ENCODE data around the gene FMN2.
"Not testable (repeated sequence)": the region's sequence is repeated elsewhere in the genome, so short reads cannot be mapped to it uniquely, and the experiment has no call there.

Gene FMN2

GRCh38 chr1:240405751-240406150 is 314.1 kb downstream of the FMN2 start:
- DNase-seq (ENCODE audit: insufficient read length, low spot score) (no peak), FAIRE-seq (peak; percentile 63)
- TF ChIP-seq, protein P1, sequence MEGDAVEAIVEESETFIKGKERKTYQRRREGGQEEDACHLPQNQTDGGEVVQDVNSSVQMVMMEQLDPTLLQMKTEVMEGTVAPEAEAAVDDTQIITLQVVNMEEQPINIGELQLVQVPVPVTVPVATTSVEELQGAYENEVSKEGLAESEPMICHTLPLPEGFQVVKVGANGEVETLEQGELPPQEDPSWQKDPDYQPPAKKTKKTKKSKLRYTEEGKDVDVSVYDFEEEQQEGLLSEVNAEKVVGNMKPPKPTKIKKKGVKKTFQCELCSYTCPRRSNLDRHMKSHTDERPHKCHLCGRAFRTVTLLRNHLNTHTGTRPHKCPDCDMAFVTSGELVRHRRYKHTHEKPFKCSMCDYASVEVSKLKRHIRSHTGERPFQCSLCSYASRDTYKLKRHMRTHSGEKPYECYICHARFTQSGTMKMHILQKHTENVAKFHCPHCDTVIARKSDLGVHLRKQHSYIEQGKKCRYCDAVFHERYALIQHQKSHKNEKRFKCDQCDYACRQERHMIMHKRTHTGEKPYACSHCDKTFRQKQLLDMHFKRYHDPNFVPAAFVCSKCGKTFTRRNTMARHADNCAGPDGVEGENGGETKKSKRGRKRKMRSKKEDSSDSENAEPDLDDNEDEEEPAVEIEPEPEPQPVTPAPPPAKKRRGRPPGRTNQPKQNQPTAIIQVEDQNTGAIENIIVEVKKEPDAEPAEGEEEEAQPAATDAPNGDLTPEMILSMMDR (IDR thresholded peaks at IDR 0.05; ENCODE audit: insufficient read depth, missing control alignments) = no peak

DNA sequence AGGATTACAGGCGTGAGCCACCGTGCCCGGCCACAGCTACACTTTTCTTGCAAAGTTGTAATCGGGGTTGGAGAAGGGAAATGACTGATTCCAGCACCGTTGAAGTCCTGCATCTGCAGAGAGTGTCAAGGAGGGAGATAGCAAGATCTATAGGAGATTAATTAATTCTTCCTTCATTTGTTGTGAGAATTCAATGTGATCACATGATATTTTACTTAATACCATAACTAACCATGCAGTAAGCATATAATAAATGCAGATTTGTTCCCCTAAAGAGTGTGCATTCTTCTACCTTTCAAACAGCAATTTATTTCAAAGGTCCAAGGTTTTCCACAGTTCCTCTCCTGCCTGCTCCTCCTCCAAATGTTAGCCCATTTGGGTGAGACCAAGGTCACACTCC is 315.7 kb downstream of the FMN2 start:
- TF ChIP-seq, protein P1 (IDR thresholded peaks at IDR 0.05; ENCODE audit: insufficient read depth, missing control alignments) = no peak
- FAIRE-seq (peak; percentile 87), DNase-seq (ENCODE audit: insufficient read length, low spot score) (no peak)

DNA sequence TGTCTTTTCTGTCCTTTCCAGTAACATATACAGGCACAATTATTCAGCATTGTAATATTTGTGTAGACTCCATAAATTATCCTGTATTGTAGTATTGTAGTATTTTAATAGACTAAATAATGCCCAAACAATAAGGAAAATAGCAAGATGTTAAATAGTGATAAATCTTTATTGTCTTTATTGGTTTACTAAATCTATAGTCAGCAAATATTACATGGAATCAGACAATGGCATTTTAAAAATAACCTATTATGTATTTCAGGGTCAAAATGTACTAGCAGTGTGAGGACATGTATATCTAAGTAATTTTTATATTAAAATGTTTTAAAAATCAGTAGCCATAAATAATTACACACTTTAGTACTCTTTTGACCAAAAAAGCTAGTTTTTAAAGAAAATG is 317.9 kb downstream of the FMN2 start:
- DNase-seq (ENCODE audit: insufficient read length, low spot score) = no peak
- TF ChIP-seq, protein P1 (IDR thresholded peaks at IDR 0.05; ENCODE audit: insufficient read depth, missing control alignments) = no peak
- FAIRE-seq = peak; percentile 74

DNA sequence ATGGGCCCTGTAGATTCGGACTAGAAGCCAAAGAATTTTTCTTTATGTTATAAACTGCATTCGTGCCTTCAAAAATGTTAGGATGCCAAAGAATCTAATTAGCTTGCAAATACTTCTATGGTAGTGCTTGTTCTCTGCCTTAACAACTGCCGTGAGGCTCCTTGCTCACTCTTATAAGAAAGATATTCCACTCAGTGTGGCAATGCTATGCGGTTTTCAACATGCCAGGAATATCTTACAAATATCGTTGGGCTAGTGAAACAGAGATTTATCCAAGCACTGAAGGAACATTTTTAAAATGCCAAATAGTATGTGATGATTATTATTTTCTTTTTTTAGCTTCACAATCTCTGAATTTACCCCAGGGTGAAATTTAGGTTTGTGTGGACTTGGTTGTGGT is 322.0 kb downstream of the FMN2 start:
- TF ChIP-seq, protein P1 (IDR thresholded peaks at IDR 0.05; ENCODE audit: insufficient read depth, missing control alignments) = no peak
- DNase-seq (ENCODE audit: insufficient read length, low spot score) (no peak), FAIRE-seq (peak; percentile 11)

- no peak for FAIRE-seq
- TF ChIP-seq, protein P1 (IDR thresholded peaks at IDR 0.05; ENCODE audit: insufficient read depth, missing control alignments) = no peak
- DNase-seq (ENCODE audit: insufficient read length, low spot score) = no peak
Observed at GRCh38 chr1:240414237-240414636, 322.6 kb downstream of the FMN2 start.

DNA sequence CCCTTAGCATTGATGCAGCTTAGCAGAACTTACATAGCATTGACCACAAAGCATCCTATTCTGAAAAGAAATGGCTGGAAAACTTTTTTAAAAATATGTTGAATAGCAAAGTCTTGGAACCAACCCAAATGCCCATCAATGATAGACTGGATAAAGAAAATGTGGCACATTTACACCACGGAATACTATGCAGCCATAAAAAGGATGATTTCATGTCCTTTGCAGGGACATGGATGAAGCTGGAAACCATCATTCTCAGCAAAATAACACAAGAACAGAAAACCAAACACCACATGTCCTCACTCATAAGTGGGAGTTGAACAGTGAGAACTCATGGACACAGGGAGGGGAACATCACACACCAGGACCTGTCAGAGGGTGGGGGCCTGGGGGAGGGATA is 323.3 kb downstream of the FMN2 start:
- DNase-seq (ENCODE audit: insufficient read length, low spot score); FAIRE-seq: not testable (repeated sequence)

DNA sequence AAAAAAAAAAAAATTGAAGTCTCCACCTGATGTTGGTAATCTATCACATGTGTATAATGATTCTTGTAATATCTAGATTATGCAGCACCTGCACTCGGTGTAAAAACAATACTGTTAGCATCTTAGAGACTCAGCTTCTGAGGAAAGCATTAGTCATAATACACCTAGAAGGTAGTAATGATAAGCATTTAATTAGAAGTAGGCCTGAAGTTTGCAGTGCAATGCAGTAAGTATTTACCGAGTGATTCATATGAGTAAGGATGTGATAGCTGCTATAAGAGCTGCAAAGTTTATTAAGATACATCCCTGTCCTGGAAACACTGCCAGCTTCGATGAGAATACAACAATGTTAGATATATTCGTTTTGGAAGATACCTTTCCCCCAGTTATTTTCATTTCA is 323.8 kb downstream of the FMN2 start:
- TF ChIP-seq, protein P1 (IDR thresholded peaks at IDR 0.05; ENCODE audit: insufficient read depth, missing control alignments) = no peak
- FAIRE-seq (peak; percentile 76), DNase-seq (ENCODE audit: insufficient read length, low spot score) (no peak)

DNA sequence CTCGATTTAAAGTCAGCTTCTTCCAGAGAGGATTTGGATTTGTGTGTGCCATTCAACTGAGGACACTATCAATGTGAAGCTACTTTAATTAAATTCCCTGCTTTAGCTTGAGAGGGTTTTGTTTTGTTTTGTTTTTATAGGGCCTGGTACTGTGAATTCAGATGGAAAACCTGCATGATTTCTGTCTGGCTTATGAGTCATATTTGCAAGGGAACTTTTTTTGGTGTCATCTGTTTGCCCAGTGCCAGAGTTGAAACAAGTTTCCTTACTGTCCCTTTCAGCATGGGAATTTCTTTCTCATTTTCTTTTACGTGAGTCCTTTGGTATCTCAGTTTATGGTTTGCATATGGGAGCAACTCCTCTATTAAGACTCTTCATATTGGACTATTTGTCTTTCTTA is 325.6 kb downstream of the FMN2 start:
- TF ChIP-seq, protein P1 (IDR thresholded peaks at IDR 0.05; ENCODE audit: insufficient read depth, missing control alignments) = no peak
- peak; percentile 80 for FAIRE-seq
- no peak for DNase-seq (ENCODE audit: insufficient read length, low spot score)

All from D721Med (cell line).